Bronchial epithelial cell (primary cell): Measurements from ENCODE around the gene CYP3A4. TPM values are rescaled to one million over a fixed set of nuclear protein-coding genes. Genes with fewer than 3 reads are reported as not detected.
"Not testable (repeated sequence)": the region's sequence is repeated elsewhere in the genome, so short reads cannot be mapped to it uniquely, and the experiment has no call there.

ENCODE experiments used
- DNase-seq: peaks from one replicate; pipeline ENCODE4 v3.0.0-alpha.2; 2010; ENCODE audit warnings: low read depth
- FAIRE-seq: peaks from 2 replicates; lab custom pipeline; 2011; peaks lifted over from hg19 to GRCh38; lab: Jason Lieb, UNC
- H3K27me3 ChIP-seq: 2 replicates; pipeline ENCODE4 v1.5.1; 2011; ENCODE audit warnings: low read length; ENCODE audit not compliant: control insufficient read depth, insufficient read depth
- H3K36me3 ChIP-seq: 2 replicates; pipeline ENCODE4 v1.5.1; 2011; ENCODE audit warnings: low read length; ENCODE audit not compliant: control insufficient read depth, insufficient read depth
- H3K4me3 ChIP-seq: 2 replicates; pipeline ENCODE4 v1.5.1; 2011; ENCODE audit warnings: mild to moderate bottlenecking, low read depth, low read length, control low read depth
- CTCF ChIP-seq: IDR thresholded peaks from 2 replicates; pipeline ENCODE4 v1.5.1; 2011; ENCODE audit warnings: mild to moderate bottlenecking, moderate library complexity, low read length, control low read depth, inconsistent platforms; ENCODE audit not compliant: insufficient read depth, severe bottlenecking
- total RNA-seq: library from RNA; depleted of rRNA; stranded (reverse); fragments of >200 nt; gene quantifications from 2 replicates; pipeline ENCODE4 v1.2.1, GENCODE V29; 2014

CYP3A4 gene
- total RNA-seq, 1 donor from 2014 or later: not detected

DNA sequence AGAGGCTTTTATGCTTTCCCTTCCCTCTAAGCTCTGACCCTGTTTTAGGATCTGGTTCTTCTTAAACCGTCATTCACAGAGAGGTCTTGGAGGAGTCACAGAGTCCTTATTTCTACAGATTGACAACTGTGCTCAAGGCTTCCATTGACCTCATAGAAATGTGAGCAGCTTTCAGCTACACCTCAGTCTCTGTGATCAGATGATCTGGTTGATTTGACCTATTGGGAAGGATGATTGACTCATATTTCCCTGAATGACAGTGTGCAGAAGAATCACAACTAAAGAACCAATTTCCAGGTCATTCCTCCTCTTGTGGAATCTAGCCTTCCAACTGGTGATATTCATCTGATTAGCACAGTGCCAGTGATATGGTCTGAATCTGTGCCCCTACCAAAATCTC, 3.4 kb downstream of the CYP3A4 start:
- no peak for FAIRE-seq
- no peak for DNase-seq

DNA sequence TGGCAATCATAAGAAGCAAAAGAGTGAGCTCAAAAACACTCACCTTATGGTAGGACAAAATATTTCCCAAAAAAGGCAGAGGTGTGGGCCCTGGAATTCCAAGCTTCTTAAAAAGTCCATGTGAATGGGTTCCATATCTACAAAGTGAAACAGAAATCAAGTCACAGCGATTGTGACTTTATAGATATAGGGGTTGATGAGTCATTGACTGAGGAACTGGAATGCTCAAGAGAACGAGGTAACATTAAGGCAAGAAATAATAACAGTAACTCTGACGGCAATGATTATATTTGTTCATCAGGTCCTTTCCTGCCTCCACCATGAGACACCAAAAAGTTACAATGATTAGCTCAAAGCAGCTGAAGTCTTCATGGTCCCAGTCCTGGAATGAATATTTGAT, 4.0 kb downstream of the CYP3A4 start:
- Histone ChIP-seq H3K36me3 (no peaks in the 10 kb centered on the region), H3K4me3 (no peak overlapping the region), H3K27me3 (no peaks in the 10 kb centered on the region)
- no peak for FAIRE-seq
- TF ChIP-seq CTCF: no peak
- no peak for DNase-seq

More for the DNA sequence above, 3.4 kb downstream of the CYP3A4 start:
- Histone ChIP-seq H3K36me3 (no peaks in the 10 kb centered on the region), H3K27me3 (no peaks in the 10 kb centered on the region), H3K4me3 (no peak overlapping the region)
- no peak for TF ChIP-seq CTCF

DNA sequence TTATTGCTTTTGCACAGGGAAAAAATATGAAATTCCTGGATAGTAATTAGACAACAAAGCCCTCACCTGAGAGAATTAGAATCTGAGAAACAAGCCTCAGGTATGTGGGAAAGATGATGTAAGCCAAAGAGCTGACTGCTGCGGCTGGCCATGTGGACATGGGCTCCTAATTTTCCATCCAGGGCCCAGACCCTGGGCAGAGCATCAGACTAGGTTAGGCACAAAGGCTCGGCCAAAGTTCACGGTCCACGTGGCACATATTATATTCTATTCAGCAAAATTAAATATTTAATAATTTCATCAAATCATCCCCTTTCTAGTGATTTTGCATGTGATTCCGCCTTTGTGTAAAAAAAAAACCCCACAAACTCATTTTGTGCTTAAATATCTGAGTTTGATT, 5.1 kb downstream of the CYP3A4 start:
- Histone ChIP-seq H3K27me3 (no peaks in the 10 kb centered on the region), H3K4me3 (no peak overlapping the region), H3K36me3 (no peaks in the 10 kb centered on the region)
- DNase-seq (no peak), FAIRE-seq (no peak)
- TF ChIP-seq CTCF: no peak

GRCh38 chr7:99773395-99773794, 10.6 kb downstream of the CYP3A4 start:
- H3K4me3 ChIP-seq, FAIRE-seq, DNase-seq, H3K27me3 ChIP-seq, H3K36me3 ChIP-seq: not testable (repeated sequence)

- Histone ChIP-seq H3K27me3 (no peaks in the 10 kb centered on the region), H3K4me3 (no peak overlapping the region), H3K36me3 (no peaks in the 10 kb centered on the region)
- TF ChIP-seq CTCF: no peak
- DNase-seq (no peak), FAIRE-seq (no peak)
Observed at GRCh38 chr7:99772565-99772964, 11.4 kb downstream of the CYP3A4 start.

DNA sequence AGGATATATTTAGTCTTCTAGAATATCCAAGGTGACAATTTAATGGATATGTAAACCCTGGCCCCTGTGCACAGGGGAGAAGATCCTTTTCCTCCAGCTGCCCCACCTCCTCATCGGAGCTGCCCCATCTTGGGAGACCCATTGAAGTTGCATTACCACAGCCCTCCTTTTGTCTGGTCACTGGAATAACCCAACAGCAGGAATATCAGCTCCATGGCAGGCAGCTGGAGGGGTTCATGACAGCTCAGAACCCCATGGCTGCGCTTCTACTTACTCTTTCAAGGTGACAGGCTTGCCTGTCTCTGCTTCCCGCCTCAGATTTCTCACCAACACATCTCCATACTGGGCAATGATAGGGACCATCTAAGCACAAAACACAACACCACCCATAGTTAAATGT, 14.5 kb downstream of the CYP3A4 start:
- H3K36me3 ChIP-seq, H3K27me3 ChIP-seq, FAIRE-seq, H3K4me3 ChIP-seq, DNase-seq: not testable (repeated sequence)

DNA sequence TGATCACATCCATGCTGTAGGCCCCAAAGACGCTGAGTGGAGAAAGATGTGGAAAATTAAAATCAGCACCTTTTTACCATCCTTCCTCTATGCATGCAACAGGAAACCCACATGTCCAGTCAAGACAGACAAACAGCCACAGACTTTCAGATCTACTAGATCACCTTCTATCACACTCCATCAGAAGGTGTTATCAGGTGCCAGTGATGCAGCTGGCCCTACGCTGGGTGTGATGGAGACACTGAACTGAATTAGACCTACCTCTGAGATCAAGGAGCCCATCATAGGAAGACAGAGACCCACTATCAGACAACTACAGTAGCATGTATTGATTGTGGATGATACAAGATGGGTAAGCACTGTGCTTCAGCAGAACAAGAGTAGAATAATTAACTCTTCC, 15.5 kb downstream of the CYP3A4 start:
- TF ChIP-seq CTCF: no peak
- no peak overlapping the region for H3K4me3 ChIP-seq
- FAIRE-seq (no peak), DNase-seq (no peak)
- no peaks in the 10 kb centered on the region for H3K36me3 ChIP-seq
- no peaks in the 10 kb centered on the region for H3K27me3 ChIP-seq
